HEK293 (cell line): ENCODE results near the gene FIGNL2.

Experiments
- CTCF ChIA-PET: fragments of 350-600 bp; formaldehyde crosslinking; extraction: SDS; loops from one replicate; lab custom pipeline; 2021; ENCODE audit warnings: antibody characterized with exemption; lab: Yijun Ruan, JAX
- POLR2A ChIA-PET: fragments of 300-600 bp; formaldehyde crosslinking; extraction: SDS; loops from one replicate; lab custom pipeline; 2020; ENCODE audit warnings: antibody characterized with exemption, inconsistent platforms; lab: Yijun Ruan, JAX
- H3K27ac ChIP-seq: fragments of 200-500 bp; sonication (Bioruptor generic); 2 replicates; pipeline ENCODE4 v1.5.1; 2014; ENCODE audit warnings: low read depth, low read length, control low read depth, inconsistent platforms; ENCODE audit errors: extremely low read depth
- H3K36me3 ChIP-seq, 2 experiments: fragments of 200-500 bp in 1 of 2; sonication (Bioruptor generic) in 1 of 2; 1 replicate in 1 of 2; 2 replicates in 1 of 2; pipeline ENCODE4 v1.5.1; 2014 to 2017; ENCODE audit warnings: inconsistent platforms in 2 of 2, low read length in 2 of 2; ENCODE audit not compliant: control insufficient read depth in 2 of 2, insufficient read depth in 1 of 2
- H3K4me1 ChIP-seq: fragments of 200-500 bp; sonication (Bioruptor generic); 2 replicates; pipeline ENCODE4 v1.5.1; 2014; ENCODE audit warnings: mild to moderate bottlenecking, low read length, inconsistent platforms; ENCODE audit not compliant: control insufficient read depth, insufficient read depth
- H3K4me3 ChIP-seq: 2 replicates; pipeline ENCODE4 v1.5.1; 2011; ENCODE audit warnings: low read depth, mild to moderate bottlenecking, control low read depth, low read length, moderate library complexity
- H3K9me3 ChIP-seq: fragments of 200-500 bp; sonication (Bioruptor generic); 2 replicates; pipeline ENCODE4 v1.5.1; 2014; ENCODE audit warnings: low read depth, low read length, inconsistent platforms; ENCODE audit not compliant: control insufficient read depth, insufficient read depth
- KLF8 ChIP-seq: fragments of 450-650 bp; formaldehyde crosslinking; IDR thresholded peaks from 2 replicates; pipeline ENCODE4 v1.5.1; 2016; ENCODE audit warnings: missing biosample characterization, missing genetic modification characterization
- KLF9 ChIP-seq: fragments of 450-650 bp; formaldehyde crosslinking; IDR thresholded peaks from 2 replicates; pipeline ENCODE4 v1.5.1; 2016; ENCODE audit warnings: missing biosample characterization, missing genetic modification characterization, low read depth
- MZF1 ChIP-seq: fragments of 450-650 bp; formaldehyde crosslinking; IDR thresholded peaks from 2 replicates; pipeline ENCODE4 v1.5.1; 2017; ENCODE audit warnings: missing biosample characterization, missing genetic modification characterization, borderline replicate concordance
- PRDM4 ChIP-seq: fragments of 450-650 bp; formaldehyde crosslinking; IDR thresholded peaks from 2 replicates; pipeline ENCODE4 v1.5.1; 2017; ENCODE audit warnings: missing biosample characterization, missing genetic modification characterization
- SCRT1 ChIP-seq: fragments of 450-650 bp; formaldehyde crosslinking; IDR thresholded peaks from 2 replicates; pipeline ENCODE4 v1.5.1; 2016; ENCODE audit warnings: missing biosample characterization, missing genetic modification characterization, borderline replicate concordance
- SP7 ChIP-seq: fragments of 450-650 bp; formaldehyde crosslinking; IDR thresholded peaks from 2 replicates; pipeline ENCODE4 v1.5.1; 2016; ENCODE audit warnings: missing biosample characterization, missing genetic modification characterization
- YY1 ChIP-seq: fragments of 450-650 bp; formaldehyde crosslinking; IDR thresholded peaks from 2 replicates; pipeline ENCODE4 v1.5.1; 2018; ENCODE audit warnings: missing biosample characterization, missing genetic modification characterization
- ZBTB20 ChIP-seq: fragments of 450-650 bp; formaldehyde crosslinking; IDR thresholded peaks from 2 replicates; pipeline ENCODE4 v1.5.1; 2016; ENCODE audit warnings: missing biosample characterization, missing genetic modification characterization
- ZNF121 ChIP-seq: fragments of 450-650 bp; formaldehyde crosslinking; IDR thresholded peaks from 2 replicates; pipeline ENCODE4 v1.5.1; 2016; ENCODE audit warnings: missing biosample characterization, missing genetic modification characterization
- ZNF138 ChIP-seq: fragments of 450-650 bp; formaldehyde crosslinking; IDR thresholded peaks from 2 replicates; pipeline ENCODE4 v1.5.1; 2016; ENCODE audit warnings: missing biosample characterization, missing genetic modification characterization, borderline replicate concordance
- ZNF223 ChIP-seq: fragments of 450-650 bp; formaldehyde crosslinking; IDR thresholded peaks from 2 replicates; pipeline ENCODE4 v1.5.1; 2016; ENCODE audit warnings: missing biosample characterization, missing genetic modification characterization
- ZNF362 ChIP-seq: fragments of 450-650 bp; formaldehyde crosslinking; IDR thresholded peaks from 2 replicates; pipeline ENCODE4 v1.5.1; 2016; ENCODE audit warnings: missing biosample characterization, missing genetic modification characterization
- ZNF544 ChIP-seq: fragments of 450-650 bp; formaldehyde crosslinking; IDR thresholded peaks from 2 replicates; pipeline ENCODE4 v1.5.0; 2017; ENCODE audit warnings: missing biosample characterization, missing genetic modification characterization
- ZNF585B ChIP-seq: fragments of 450-650 bp; formaldehyde crosslinking; IDR thresholded peaks from 2 replicates; pipeline ENCODE4 v1.5.1; 2016; ENCODE audit warnings: missing biosample characterization, missing genetic modification characterization
- ZNF785 ChIP-seq: fragments of 450-650 bp; formaldehyde crosslinking; IDR thresholded peaks from 2 replicates; pipeline ENCODE4 v1.5.1; 2016; ENCODE audit warnings: missing biosample characterization, missing genetic modification characterization
- TF ChIP-seq, protein P1 (sequence below): fragments of 450-650 bp; formaldehyde crosslinking; IDR thresholded peaks from 2 replicates; pipeline ENCODE4 v1.5.1; 2017; ENCODE audit warnings: missing biosample characterization, missing genetic modification characterization
- TF ChIP-seq, protein P2 (sequence below): fragments of 450-650 bp; formaldehyde crosslinking; IDR thresholded peaks from 2 replicates; pipeline ENCODE4 v1.5.1; 2016; ENCODE audit warnings: missing biosample characterization, missing genetic modification characterization, borderline replicate concordance
- TF ChIP-seq, protein P3 (sequence below): fragments of 450-650 bp; formaldehyde crosslinking; IDR thresholded peaks from 2 replicates; pipeline ENCODE4; 2016; ENCODE audit warnings: missing biosample characterization, missing genetic modification characterization
- TF ChIP-seq, protein P4 (sequence below): fragments of 450-650 bp; formaldehyde crosslinking; optimal IDR thresholded peaks from 2 replicates; pipeline ENCODE3; 2016; ENCODE audit warnings: missing biosample characterization, mild to moderate bottlenecking, missing genetic modification characterization

Gene FIGNL2

GRCh38 chr12:51891843-51892242 is 43.3 kb upstream of the FIGNL2 start:
- H3K4me3 ChIP-seq, result no peak overlapping the region
- TF ChIP-seq, protein P1, sequence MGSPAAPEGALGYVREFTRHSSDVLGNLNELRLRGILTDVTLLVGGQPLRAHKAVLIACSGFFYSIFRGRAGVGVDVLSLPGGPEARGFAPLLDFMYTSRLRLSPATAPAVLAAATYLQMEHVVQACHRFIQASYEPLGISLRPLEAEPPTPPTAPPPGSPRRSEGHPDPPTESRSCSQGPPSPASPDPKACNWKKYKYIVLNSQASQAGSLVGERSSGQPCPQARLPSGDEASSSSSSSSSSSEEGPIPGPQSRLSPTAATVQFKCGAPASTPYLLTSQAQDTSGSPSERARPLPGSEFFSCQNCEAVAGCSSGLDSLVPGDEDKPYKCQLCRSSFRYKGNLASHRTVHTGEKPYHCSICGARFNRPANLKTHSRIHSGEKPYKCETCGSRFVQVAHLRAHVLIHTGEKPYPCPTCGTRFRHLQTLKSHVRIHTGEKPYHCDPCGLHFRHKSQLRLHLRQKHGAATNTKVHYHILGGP, result no peak
- no peak for TF ChIP-seq ZNF223
- TF ChIP-seq YY1 (tag by site-specific recombination), result no peak
- no peak for TF ChIP-seq SCRT1 (tag by site-specific recombination)
- TF ChIP-seq, protein P2, sequence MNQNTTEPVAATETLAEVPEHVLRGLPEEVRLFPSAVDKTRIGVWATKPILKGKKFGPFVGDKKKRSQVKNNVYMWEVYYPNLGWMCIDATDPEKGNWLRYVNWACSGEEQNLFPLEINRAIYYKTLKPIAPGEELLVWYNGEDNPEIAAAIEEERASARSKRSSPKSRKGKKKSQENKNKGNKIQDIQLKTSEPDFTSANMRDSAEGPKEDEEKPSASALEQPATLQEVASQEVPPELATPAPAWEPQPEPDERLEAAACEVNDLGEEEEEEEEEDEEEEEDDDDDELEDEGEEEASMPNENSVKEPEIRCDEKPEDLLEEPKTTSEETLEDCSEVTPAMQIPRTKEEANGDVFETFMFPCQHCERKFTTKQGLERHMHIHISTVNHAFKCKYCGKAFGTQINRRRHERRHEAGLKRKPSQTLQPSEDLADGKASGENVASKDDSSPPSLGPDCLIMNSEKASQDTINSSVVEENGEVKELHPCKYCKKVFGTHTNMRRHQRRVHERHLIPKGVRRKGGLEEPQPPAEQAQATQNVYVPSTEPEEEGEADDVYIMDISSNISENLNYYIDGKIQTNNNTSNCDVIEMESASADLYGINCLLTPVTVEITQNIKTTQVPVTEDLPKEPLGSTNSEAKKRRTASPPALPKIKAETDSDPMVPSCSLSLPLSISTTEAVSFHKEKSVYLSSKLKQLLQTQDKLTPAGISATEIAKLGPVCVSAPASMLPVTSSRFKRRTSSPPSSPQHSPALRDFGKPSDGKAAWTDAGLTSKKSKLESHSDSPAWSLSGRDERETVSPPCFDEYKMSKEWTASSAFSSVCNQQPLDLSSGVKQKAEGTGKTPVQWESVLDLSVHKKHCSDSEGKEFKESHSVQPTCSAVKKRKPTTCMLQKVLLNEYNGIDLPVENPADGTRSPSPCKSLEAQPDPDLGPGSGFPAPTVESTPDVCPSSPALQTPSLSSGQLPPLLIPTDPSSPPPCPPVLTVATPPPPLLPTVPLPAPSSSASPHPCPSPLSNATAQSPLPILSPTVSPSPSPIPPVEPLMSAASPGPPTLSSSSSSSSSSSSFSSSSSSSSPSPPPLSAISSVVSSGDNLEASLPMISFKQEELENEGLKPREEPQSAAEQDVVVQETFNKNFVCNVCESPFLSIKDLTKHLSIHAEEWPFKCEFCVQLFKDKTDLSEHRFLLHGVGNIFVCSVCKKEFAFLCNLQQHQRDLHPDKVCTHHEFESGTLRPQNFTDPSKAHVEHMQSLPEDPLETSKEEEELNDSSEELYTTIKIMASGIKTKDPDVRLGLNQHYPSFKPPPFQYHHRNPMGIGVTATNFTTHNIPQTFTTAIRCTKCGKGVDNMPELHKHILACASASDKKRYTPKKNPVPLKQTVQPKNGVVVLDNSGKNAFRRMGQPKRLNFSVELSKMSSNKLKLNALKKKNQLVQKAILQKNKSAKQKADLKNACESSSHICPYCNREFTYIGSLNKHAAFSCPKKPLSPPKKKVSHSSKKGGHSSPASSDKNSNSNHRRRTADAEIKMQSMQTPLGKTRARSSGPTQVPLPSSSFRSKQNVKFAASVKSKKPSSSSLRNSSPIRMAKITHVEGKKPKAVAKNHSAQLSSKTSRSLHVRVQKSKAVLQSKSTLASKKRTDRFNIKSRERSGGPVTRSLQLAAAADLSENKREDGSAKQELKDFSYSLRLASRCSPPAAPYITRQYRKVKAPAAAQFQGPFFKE (tag by site-specific recombination), result no peak
- no peak for TF ChIP-seq PRDM4
- no peak for TF ChIP-seq SP7 (tag by site-specific recombination)
- TF ChIP-seq, protein P3, sequence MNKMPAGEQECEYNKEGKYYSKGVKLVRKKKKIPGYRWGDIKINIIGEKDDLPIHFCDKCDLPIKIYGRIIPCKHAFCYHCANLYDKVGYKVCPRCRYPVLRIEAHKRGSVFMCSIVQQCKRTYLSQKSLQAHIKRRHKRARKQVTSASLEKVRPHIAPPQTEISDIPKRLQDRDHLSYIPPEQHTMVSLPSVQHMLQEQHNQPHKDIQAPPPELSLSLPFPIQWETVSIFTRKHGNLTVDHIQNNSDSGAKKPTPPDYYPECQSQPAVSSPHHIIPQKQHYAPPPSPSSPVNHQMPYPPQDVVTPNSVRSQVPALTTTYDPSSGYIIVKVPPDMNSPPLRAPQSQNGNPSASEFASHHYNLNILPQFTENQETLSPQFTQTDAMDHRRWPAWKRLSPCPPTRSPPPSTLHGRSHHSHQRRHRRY (tag by site-specific recombination), result no peak
- TF ChIP-seq MZF1 (tag by site-specific recombination), result no peak
- TF ChIP-seq ZBTB20 (tag by site-specific recombination), result no peak
- TF ChIP-seq ZNF785 (tag by site-specific recombination), result no peak
- no peak for TF ChIP-seq ZNF138 (tag by site-specific recombination)
- TF ChIP-seq ZNF362 (tag by site-specific recombination), result no peak
- TF ChIP-seq ZNF585B (tag by site-specific recombination), result no peak
- TF ChIP-seq, protein P4, sequence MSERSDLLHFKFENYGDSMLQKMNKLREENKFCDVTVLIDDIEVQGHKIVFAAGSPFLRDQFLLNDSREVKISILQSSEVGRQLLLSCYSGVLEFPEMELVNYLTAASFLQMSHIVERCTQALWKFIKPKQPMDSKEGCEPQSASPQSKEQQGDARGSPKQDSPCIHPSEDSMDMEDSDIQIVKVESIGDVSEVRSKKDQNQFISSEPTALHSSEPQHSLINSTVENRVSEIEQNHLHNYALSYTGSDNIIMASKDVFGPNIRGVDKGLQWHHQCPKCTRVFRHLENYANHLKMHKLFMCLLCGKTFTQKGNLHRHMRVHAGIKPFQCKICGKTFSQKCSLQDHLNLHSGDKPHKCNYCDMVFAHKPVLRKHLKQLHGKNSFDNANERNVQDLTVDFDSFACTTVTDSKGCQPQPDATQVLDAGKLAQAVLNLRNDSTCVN (tag by site-specific recombination), result no peak
- TF ChIP-seq ZNF121 (tag by site-specific recombination), result no peak
- no peak for TF ChIP-seq KLF9 (tag by site-specific recombination)
- no peak for TF ChIP-seq KLF8 (tag by site-specific recombination)
- TF ChIP-seq ZNF544 (tag by site-specific recombination), result no peak
- TF ChIP-seq, all 188 proteins: peak for 0
- no peaks in the 10 kb centered on the region for H3K4me1 ChIP-seq
- no peaks in the 10 kb centered on the region for H3K36me3 ChIP-seq
- POLR2A ChIA-PET, result no interaction called here
- no peaks in the 10 kb centered on the region for H3K9me3 ChIP-seq
- H3K27ac ChIP-seq, result no peak overlapping the region
- CTCF ChIA-PET, result interaction anchor here (0.7 to 4.6 kb wide), 7 partner anchors 16 to 470 kb away, joined by 3 to 40 read pairs (median 3); no protein-coding TSS in a partner anchor
